ENCODE data around the gene SIX4. TPM values are rescaled to one million over a fixed set of nuclear protein-coding genes. Genes with fewer than 3 reads are reported as not detected.

SIX4 gene
- total and polyA plus RNA-seq, 12 donors, result 0.40 to 3.9 (median 3.0) TPM

GRCh38 chr14:60760644-60761364, 36.7 kb upstream of the SIX4 start:
- no peak for TF ChIP-seq POLR2A (IDR thresholded peaks at IDR 0.05)
- no peak for TF ChIP-seq CTCF (IDR thresholded peaks at IDR 0.05)
- H3K36me3 ChIP-seq (replicated peaks in 1 of 2), result no peaks in the 10 kb centered on the region
- no peaks in the 10 kb centered on the region for H3K27me3 ChIP-seq
- no peak overlapping the region for H3K4me3 ChIP-seq
- H3K9me3 ChIP-seq (replicated peaks in 1 of 3), result no peaks in the 10 kb centered on the region
- peaks cover 0 to 38% of the 10 kb centered on the region in 2 donors for H3K4me1 ChIP-seq (replicated peaks in 1 of 2)
- intact Hi-C loops (cut with DNase I), result no loop called here
- 83 to 91% (median 88%) methylated on average over 3 of the region's 3 CpGs for WGBS, 4 donors
- no peak overlapping the region for H3K27ac ChIP-seq
- DNase-seq, result no peak

GRCh38 chr14:60760209-60760608, 36.1 kb upstream of the SIX4 start:
- TF ChIP-seq POLR2A (IDR thresholded peaks at IDR 0.05) (no peak), CTCF (IDR thresholded peaks at IDR 0.05) (no peak)
- Histone ChIP-seq H3K36me3 (replicated peaks in 1 of 2) (no peaks in the 10 kb centered on the region), H3K4me1 (replicated peaks in 1 of 2) (peaks cover 0 to 38% of the 10 kb centered on the region in 2 donors), H3K27ac (no peak overlapping the region), H3K9me3 (replicated peaks in 1 of 3) (no peaks in the 10 kb centered on the region), H3K27me3 (no peaks in the 10 kb centered on the region), H3K4me3 (no peak overlapping the region)
- DNase-seq, result no peak
- intact Hi-C loops (cut with DNase I), result no loop called here
- 89 to 100% (median 94%) methylated on average over 1 of the region's 1 CpG for WGBS, 4 donors

GRCh38 chr14:60758885-60759284, 34.7 kb upstream of the SIX4 start:
- Histone ChIP-seq H3K4me1 (replicated peaks in 1 of 2) (peaks cover 0 to 38% of the 10 kb centered on the region in 2 donors), H3K27ac (no peak overlapping the region), H3K4me3 (no peak overlapping the region), H3K36me3 (replicated peaks in 1 of 2) (no peaks in the 10 kb centered on the region), H3K9me3 (replicated peaks in 1 of 3) (no peaks in the 10 kb centered on the region), H3K27me3 (no peaks in the 10 kb centered on the region)
- intact Hi-C loops (cut with DNase I), result no loop called here
- no peak for TF ChIP-seq POLR2A (IDR thresholded peaks at IDR 0.05)
- TF ChIP-seq CTCF (IDR thresholded peaks at IDR 0.05), result no peak
- WGBS, 4 donors, result 65 to 78% (median 69%) methylated on average over 2 of the region's 2 CpGs
- DNase-seq, result no peak

GRCh38 chr14:60757567-60758002, 33.4 kb upstream of the SIX4 start:
- intact Hi-C loops (cut with DNase I), result no loop called here
- Histone ChIP-seq H3K27ac (no peak overlapping the region), H3K4me3 (no peak overlapping the region), H3K27me3 (no peaks in the 10 kb centered on the region), H3K4me1 (replicated peaks in 1 of 2) (peaks cover 0 to 38% of the 10 kb centered on the region in 2 donors), H3K9me3 (replicated peaks in 1 of 3) (no peaks in the 10 kb centered on the region), H3K36me3 (replicated peaks in 1 of 2) (no peaks in the 10 kb centered on the region)
- 66 to 71% (median 68%) methylated on average over 1 of the region's 1 CpG for WGBS, 4 donors
- no peak for TF ChIP-seq POLR2A (IDR thresholded peaks at IDR 0.05)
- TF ChIP-seq CTCF (IDR thresholded peaks at IDR 0.05), result no peak
- DNase-seq, result no peak

Measured in adrenal gland (tissue), 12 donors.